Measurements from ENCODE around the gene FRYL.

DNA sequence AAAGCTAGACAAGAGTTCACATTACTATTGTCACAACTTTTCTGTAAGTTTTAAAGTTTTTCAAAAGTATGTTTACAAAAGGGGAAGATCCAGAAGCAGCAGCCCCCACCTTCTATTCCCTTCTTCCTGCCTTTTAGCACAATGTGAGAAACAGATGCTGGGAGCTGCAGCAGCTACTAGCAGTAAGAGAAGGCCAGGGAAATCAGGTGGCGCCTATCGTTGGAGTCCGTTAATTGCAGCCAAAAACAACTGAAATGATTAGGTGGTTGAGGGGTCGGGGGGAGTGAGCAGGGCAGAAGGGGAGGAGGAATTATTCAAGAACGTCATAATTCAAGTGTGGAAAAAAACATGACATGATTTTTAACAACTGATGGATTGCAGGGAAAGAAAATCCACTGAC, 27.4 kb downstream of the FRYL start:
- TF ChIP-seq YY1 (IDR thresholded peaks at IDR 0.05; ENCODE audit: low read depth) (no peak), EP300 (IDR thresholded peaks at IDR 0.05; ENCODE audit: borderline replicate concordance) (no peak), TEAD4 (IDR thresholded peaks at IDR 0.05) (no peak), CREB1 (IDR thresholded peaks at IDR 0.05; ENCODE audit: low read depth) (no peak), CEBPB (IDR thresholded peaks at IDR 0.05) (no peak), TCF12 (IDR thresholded peaks at IDR 0.05; ENCODE audit: low read depth) (no peak), RAD21 (IDR thresholded peaks at IDR 0.05; ENCODE audit: low read depth) (no peak), TAF1 (IDR thresholded peaks at IDR 0.05; ENCODE audit: low read depth) (no peak), FOXM1 (IDR thresholded peaks at IDR 0.05; ENCODE audit: borderline replicate concordance, low read depth) (no peak), EGR1 (IDR thresholded peaks at IDR 0.05) (no peak), NFIC (IDR thresholded peaks at IDR 0.05) (no peak)
- TF ChIP-seq, protein P1, sequence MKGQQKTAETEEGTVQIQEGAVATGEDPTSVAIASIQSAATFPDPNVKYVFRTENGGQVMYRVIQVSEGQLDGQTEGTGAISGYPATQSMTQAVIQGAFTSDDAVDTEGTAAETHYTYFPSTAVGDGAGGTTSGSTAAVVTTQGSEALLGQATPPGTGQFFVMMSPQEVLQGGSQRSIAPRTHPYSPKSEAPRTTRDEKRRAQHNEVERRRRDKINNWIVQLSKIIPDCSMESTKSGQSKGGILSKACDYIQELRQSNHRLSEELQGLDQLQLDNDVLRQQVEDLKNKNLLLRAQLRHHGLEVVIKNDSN (IDR thresholded peaks at IDR 0.05) = no peak
- TF ChIP-seq, protein P2, sequence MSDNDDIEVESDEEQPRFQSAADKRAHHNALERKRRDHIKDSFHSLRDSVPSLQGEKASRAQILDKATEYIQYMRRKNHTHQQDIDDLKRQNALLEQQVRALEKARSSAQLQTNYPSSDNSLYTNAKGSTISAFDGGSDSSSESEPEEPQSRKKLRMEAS (IDR thresholded peaks at IDR 0.05) = no peak
- TF ChIP-seq, protein P3, sequence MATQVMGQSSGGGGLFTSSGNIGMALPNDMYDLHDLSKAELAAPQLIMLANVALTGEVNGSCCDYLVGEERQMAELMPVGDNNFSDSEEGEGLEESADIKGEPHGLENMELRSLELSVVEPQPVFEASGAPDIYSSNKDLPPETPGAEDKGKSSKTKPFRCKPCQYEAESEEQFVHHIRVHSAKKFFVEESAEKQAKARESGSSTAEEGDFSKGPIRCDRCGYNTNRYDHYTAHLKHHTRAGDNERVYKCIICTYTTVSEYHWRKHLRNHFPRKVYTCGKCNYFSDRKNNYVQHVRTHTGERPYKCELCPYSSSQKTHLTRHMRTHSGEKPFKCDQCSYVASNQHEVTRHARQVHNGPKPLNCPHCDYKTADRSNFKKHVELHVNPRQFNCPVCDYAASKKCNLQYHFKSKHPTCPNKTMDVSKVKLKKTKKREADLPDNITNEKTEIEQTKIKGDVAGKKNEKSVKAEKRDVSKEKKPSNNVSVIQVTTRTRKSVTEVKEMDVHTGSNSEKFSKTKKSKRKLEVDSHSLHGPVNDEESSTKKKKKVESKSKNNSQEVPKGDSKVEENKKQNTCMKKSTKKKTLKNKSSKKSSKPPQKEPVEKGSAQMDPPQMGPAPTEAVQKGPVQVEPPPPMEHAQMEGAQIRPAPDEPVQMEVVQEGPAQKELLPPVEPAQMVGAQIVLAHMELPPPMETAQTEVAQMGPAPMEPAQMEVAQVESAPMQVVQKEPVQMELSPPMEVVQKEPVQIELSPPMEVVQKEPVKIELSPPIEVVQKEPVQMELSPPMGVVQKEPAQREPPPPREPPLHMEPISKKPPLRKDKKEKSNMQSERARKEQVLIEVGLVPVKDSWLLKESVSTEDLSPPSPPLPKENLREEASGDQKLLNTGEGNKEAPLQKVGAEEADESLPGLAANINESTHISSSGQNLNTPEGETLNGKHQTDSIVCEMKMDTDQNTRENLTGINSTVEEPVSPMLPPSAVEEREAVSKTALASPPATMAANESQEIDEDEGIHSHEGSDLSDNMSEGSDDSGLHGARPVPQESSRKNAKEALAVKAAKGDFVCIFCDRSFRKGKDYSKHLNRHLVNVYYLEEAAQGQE (IDR thresholded peaks at IDR 0.05; ENCODE audit: low read depth) = no peak
